Neural cell (in vitro differentiated cells): ENCODE results near the gene SDF4. TPM values are rescaled to one million over a fixed set of nuclear protein-coding genes. Genes with fewer than 3 reads are reported as not detected.

ENCODE experiments used
- polyA plus RNA-seq: library from polyadenylated mRNA; depleted of rRNA; stranded (reverse); fragments of >200 nt; gene quantifications from 2 replicates; pipeline ENCODE4 v1.2.3, GENCODE V29; 2014
- small RNA-seq, 3 experiments: library from RNA; depleted of rRNA; stranded (forward); fragments of <200 nt; gene quantifications; one replicate each; pipeline ENCODE3, GENCODE V24; 2012

SDF4 gene
- polyA plus RNA-seq, 1 donor from 2014 or later: 91.2 TPM

Small RNAs within 50 kb of the gene (small RNA-seq; reads per million reads assigned to genes)
- gene MIR200A: 0 to 1.1 (median 0.69) reads per million in 3 experiments
- gene MIR200B: 0.08 to 3.6 (median 0.13) reads per million in 3 experiments
- gene MIR429: 0 to 0.68 (median 0.33) reads per million in 3 experiments

Other genes with a start within 250 kb of the SDF4 start
- not detected in 2 replicates for gene PERM1, start 249.9 kb downstream of the SDF4 start, polyA plus RNA-seq
- gene HES4, start 231.9 kb downstream of the SDF4 start, polyA plus RNA-seq: 196 and 204 TPM in 2 replicates
- gene ISG15, start 218.5 kb downstream of the SDF4 start, polyA plus RNA-seq: 3.0 and 8.0 TPM in 2 replicates
- gene AGRN, start 211.9 kb downstream of the SDF4 start, polyA plus RNA-seq: 104 and 106 TPM in 2 replicates
- not detected in 2 replicates for gene RNF223, start 157.7 kb downstream of the SDF4 start, polyA plus RNA-seq
- 31.5 and 52.6 TPM in 2 replicates for gene C1orf159, start 115.9 kb downstream of the SDF4 start, polyA plus RNA-seq
- gene TTLL10, start 58.1 kb downstream of the SDF4 start, polyA plus RNA-seq: not detected in 2 replicates
- not detected in 2 replicates for gene TNFRSF18, start 25.4 kb downstream of the SDF4 start, polyA plus RNA-seq
- gene TNFRSF4, start 17.8 kb downstream of the SDF4 start, polyA plus RNA-seq: 0.66 TPM in 1 of 2 replicates, not detected in the other
- gene B3GALT6, start 236 bp upstream of the SDF4 start, polyA plus RNA-seq: 46.5 and 52.6 TPM in 2 replicates
- 0.74 TPM in 1 of 2 replicates, not detected in the other for gene C1QTNF12, start 14.7 kb upstream of the SDF4 start, polyA plus RNA-seq
- gene UBE2J2, start 41.9 kb upstream of the SDF4 start, polyA plus RNA-seq: 76.5 and 79.7 TPM in 2 replicates
- gene SCNN1D, start 48.4 kb upstream of the SDF4 start, polyA plus RNA-seq: 9.8 and 16.0 TPM in 2 replicates
- 186 and 230 TPM in 2 replicates for gene ACAP3, start 75.9 kb upstream of the SDF4 start, polyA plus RNA-seq
- gene PUSL1, start 76.6 kb upstream of the SDF4 start, polyA plus RNA-seq: 25.0 and 36.8 TPM in 2 replicates
- gene INTS11, start 92.7 kb upstream of the SDF4 start, polyA plus RNA-seq: 131 and 132 TPM in 2 replicates
- gene CPTP, start 92.8 kb upstream of the SDF4 start, polyA plus RNA-seq: 9.9 and 13.3 TPM in 2 replicates
- gene TAS1R3, start 99.3 kb upstream of the SDF4 start, polyA plus RNA-seq: 1.0 and 1.2 TPM in 2 replicates
- 100 and 102 TPM in 2 replicates for gene DVL1, start 117.4 kb upstream of the SDF4 start, polyA plus RNA-seq
- 0.92 and 1.7 TPM in 2 replicates for gene MXRA8, start 126.6 kb upstream of the SDF4 start, polyA plus RNA-seq
- gene AURKAIP1, start 143.2 kb upstream of the SDF4 start, polyA plus RNA-seq: 104 and 119 TPM in 2 replicates
- gene CCNL2, start 167.3 kb upstream of the SDF4 start, polyA plus RNA-seq: 696 and 734 TPM in 2 replicates
- gene MRPL20, start 175.3 kb upstream of the SDF4 start, polyA plus RNA-seq: 168 and 204 TPM in 2 replicates
- gene ANKRD65, start 189.3 kb upstream of the SDF4 start, polyA plus RNA-seq: 0.28 TPM in 1 of 2 replicates, not detected in the other
- gene VWA1, start 203.7 kb upstream of the SDF4 start, polyA plus RNA-seq: 0.88 and 1.4 TPM in 2 replicates
- gene ATAD3C, start 217.7 kb upstream of the SDF4 start, polyA plus RNA-seq: not detected in 2 replicates
- 51.3 and 57.2 TPM in 2 replicates for gene ATAD3B, start 239.8 kb upstream of the SDF4 start, polyA plus RNA-seq